SU-DHL-6 (cell line): ENCODE data around the gene CECR2.

Experiments used
- H2AFZ ChIP-seq: fragments of 200-600 bp; sonication (generic); 2 replicates; pipeline ENCODE4 v1.6.1; 2014; ENCODE audit warnings: low read depth, mild to moderate bottlenecking, moderate library complexity, mixed read lengths, antibody characterized with exemption, low read length; ENCODE audit not compliant: severe bottlenecking
- H3F3A ChIP-seq: fragments of 200-600 bp; shearing (Covaris generic); 2 replicates; pipeline ENCODE4 v1.6.0; 2016; ENCODE audit warnings: antibody characterized with exemption, mild to moderate bottlenecking; ENCODE audit not compliant: insufficient read depth
- H3K27ac ChIP-seq: fragments of 200-600 bp; sonication (generic); 2 replicates; pipeline ENCODE4 v1.5.1; 2016; ENCODE audit warnings: low read depth, mild to moderate bottlenecking, low read length, moderate library complexity, mixed read lengths
- H3K27me3 ChIP-seq: fragments of 200-600 bp; sonication (generic), shearing (Covaris generic); 2 replicates; pipeline ENCODE4 v1.6.0; 2014; ENCODE audit warnings: mild to moderate bottlenecking, low read length
- H3K36me3 ChIP-seq: fragments of 200-600 bp; sonication (generic); 2 replicates; pipeline ENCODE4 v1.6.1; 2014; ENCODE audit warnings: mild to moderate bottlenecking, low read length, mixed read lengths
- H3K4me2 ChIP-seq: fragments of 300-600, 200-600 bp; shearing (Covaris generic), sonication (generic); 2 replicates; pipeline ENCODE4 v1.6.0; 2014; ENCODE audit warnings: low read length, low read depth, mild to moderate bottlenecking; ENCODE audit not compliant: poor library complexity, severe bottlenecking
- H3K4me3 ChIP-seq: fragments of 200-600 bp; sonication (generic); 2 replicates; pipeline ENCODE4 v1.5.1; 2014; ENCODE audit warnings: antibody characterized with exemption, low read length, mild to moderate bottlenecking, mixed read lengths; ENCODE audit not compliant: insufficient read depth, poor library complexity, severe bottlenecking
- H3K79me2 ChIP-seq: fragments of 200-600 bp; sonication (generic); 2 replicates; pipeline ENCODE4 v1.6.1; 2014; ENCODE audit warnings: mild to moderate bottlenecking, low read length, moderate library complexity; ENCODE audit not compliant: insufficient read depth
- H3K9ac ChIP-seq: fragments of 200-600 bp; sonication (generic); 2 replicates; pipeline ENCODE4 v1.7.0; 2014; ENCODE audit warnings: mild to moderate bottlenecking, low read length
- H3K9me2 ChIP-seq: fragments of 200-600 bp; sonication (generic); replicated peaks from 2 replicates; pipeline ENCODE4 v1.6.1; 2014; ENCODE audit warnings: low read length; ENCODE audit not compliant: insufficient read depth
- H3K9me3 ChIP-seq: fragments of 200-600 bp; sonication (generic); 2 replicates; pipeline ENCODE4 v1.6.1; 2014; ENCODE audit warnings: low read length, mixed read lengths; ENCODE audit not compliant: insufficient read depth
- H4K20me1 ChIP-seq: fragments of 200-600 bp; sonication (generic); 2 replicates; pipeline ENCODE4 v1.6.1; 2014; ENCODE audit warnings: low read depth, mild to moderate bottlenecking, antibody characterized with exemption, low read length, moderate library complexity, mixed read lengths
- CTCF ChIP-seq: fragments of 200-600 bp; sonication (generic); IDR thresholded peaks from one replicate; pipeline ENCODE4 v1.5.1; 2017; ENCODE audit warnings: antibody characterized with exemption, mild to moderate bottlenecking, low read length, moderate library complexity; ENCODE audit not compliant: insufficient read depth, poor library complexity, severe bottlenecking
- EZH2phosphoT487 ChIP-seq: fragments of 200-600 bp; sonication (generic), shearing (Covaris generic); conservative IDR thresholded peaks from 2 replicates; pipeline ENCODE4 v1.6.1; 2018; ENCODE audit warnings: mild to moderate bottlenecking, antibody characterized with exemption, low read length, moderate library complexity, mixed read lengths

The CECR2 gene

GRCh38 chr22:17587629-17588028 lies 218.4 kb downstream of the CECR2 start:
- H3K9me2 ChIP-seq: no peaks in the 10 kb centered on the region
- H3K9me3 ChIP-seq: no peaks in the 10 kb centered on the region
- no peaks in the 10 kb centered on the region for H3F3A ChIP-seq
- no peaks in the 10 kb centered on the region for H3K79me2 ChIP-seq
- H3K4me2 ChIP-seq: no peak overlapping the region
- H3K27ac ChIP-seq: no peak overlapping the region
- H3K27me3 ChIP-seq: no peaks in the 10 kb centered on the region
- no peaks in the 10 kb centered on the region for H3K36me3 ChIP-seq
- no peak overlapping the region for H3K4me3 ChIP-seq
- H3K9ac ChIP-seq: no peak overlapping the region
- no peak overlapping the region for H2AFZ ChIP-seq
- TF ChIP-seq EZH2phosphoT487 (no peak), CTCF (no peak)
- H4K20me1 ChIP-seq: no peaks in the 10 kb centered on the region

- no peaks in the 10 kb centered on the region for H3K36me3 ChIP-seq
- TF ChIP-seq CTCF: no peak
- no peak for TF ChIP-seq EZH2phosphoT487
Measured at GRCh38 chr22:17588606-17589005, 219.3 kb downstream of the CECR2 start.

GRCh38 chr22:17589810-17590375 lies 220.6 kb downstream of the CECR2 start:
- Histone ChIP-seq H4K20me1 (no peaks in the 10 kb centered on the region), H3K27ac (no peak overlapping the region), H3K4me3 (no peak overlapping the region), H3K9me2 (no peaks in the 10 kb centered on the region), H3K9me3 (no peaks in the 10 kb centered on the region), H3K9ac (no peak overlapping the region), H3F3A (no peaks in the 10 kb centered on the region; the same call in 1 of the 2 replicates), H3K27me3 (no peaks in the 10 kb centered on the region), H2AFZ (no peak overlapping the region), H3K4me2 (no peak overlapping the region), H3K79me2 (no peaks in the 10 kb centered on the region), H3K36me3 (no peaks in the 10 kb centered on the region; the same call in 1 of the 2 replicates)
- TF ChIP-seq CTCF: no peak
- no peak for TF ChIP-seq EZH2phosphoT487

More at GRCh38 chr22:17588606-17589005, 219.3 kb downstream of the CECR2 start:
- H3K9ac ChIP-seq: no peak overlapping the region
- H3K27ac ChIP-seq: no peak overlapping the region
- no peaks in the 10 kb centered on the region for H3K9me3 ChIP-seq
- H2AFZ ChIP-seq: no peak overlapping the region
- H4K20me1 ChIP-seq: no peaks in the 10 kb centered on the region
- H3K4me3 ChIP-seq: no peak overlapping the region
- H3K4me2 ChIP-seq: no peak overlapping the region
- H3K9me2 ChIP-seq: no peaks in the 10 kb centered on the region
- H3K27me3 ChIP-seq: no peaks in the 10 kb centered on the region
- H3F3A ChIP-seq: no peaks in the 10 kb centered on the region
- H3K79me2 ChIP-seq: no peaks in the 10 kb centered on the region
